Liver (tissue), 9 donors: ENCODE results near the gene IPPK. TPM values are rescaled to one million over a fixed set of nuclear protein-coding genes. Genes with fewer than 3 reads are reported as not detected.

Experiments
- DNase-seq: peaks from one replicate; pipeline ENCODE4 v3.0.0-alpha.2; 2017; ENCODE audit warnings: low spot score
- H3K27ac ChIP-seq, 2 donors: one replicate each; pipeline ENCODE4 v1.7.0; 2013; ENCODE audit warnings: inconsistent platforms in 2 of 2, low read length in 2 of 2, control low read depth in 1 of 2, low read depth in 1 of 2, mild to moderate bottlenecking in 1 of 2
- H3K27me3 ChIP-seq, 4 donors: one replicate each; pipeline versions ENCODE4 v1.6.1 to v1.7.0; 2013; ENCODE audit warnings: low read length in 3 of 4, inconsistent platforms in 1 of 4, mild to moderate bottlenecking in 1 of 4, moderate library complexity in 1 of 4; ENCODE audit not compliant: control insufficient read depth in 4 of 4, insufficient read depth in 4 of 4
- H3K36me3 ChIP-seq, 4 donors: one replicate each; pipeline versions ENCODE4 v1.6.1 to v1.7.0; 2013; ENCODE audit warnings: low read length in 3 of 4, mild to moderate bottlenecking in 3 of 4, low read depth in 1 of 4, moderate library complexity in 1 of 4; ENCODE audit not compliant: control insufficient read depth in 4 of 4, insufficient read depth in 3 of 4
- H3K4me1 ChIP-seq, 4 donors: one replicate each; pipeline versions ENCODE4 v1.6.1 to v1.7.0; 2013; ENCODE audit warnings: low read length in 3 of 4, mild to moderate bottlenecking in 3 of 4, moderate library complexity in 1 of 4; ENCODE audit not compliant: control insufficient read depth in 4 of 4, insufficient read depth in 4 of 4
- H3K4me3 ChIP-seq, 3 donors: one replicate each; pipeline versions ENCODE4 v1.6.1 to v1.7.0; 2013; ENCODE audit warnings: low read length in 3 of 3, control low read depth in 1 of 3, low read depth in 1 of 3, mild to moderate bottlenecking in 1 of 3
- H3K9ac ChIP-seq, 2 donors: one replicate each; pipeline ENCODE4 v1.7.0; 2013; ENCODE audit warnings: low read length in 2 of 2, mild to moderate bottlenecking in 2 of 2, moderate library complexity in 2 of 2, control low read depth in 1 of 2, low read depth in 1 of 2
- H3K9me3 ChIP-seq, 4 donors: one replicate each; pipeline versions ENCODE4 v1.6.1 to v1.7.0; 2013; ENCODE audit warnings: low read length in 3 of 4; ENCODE audit not compliant: control insufficient read depth in 4 of 4
- EGR1 ChIP-seq, 2 donors: IDR thresholded peaks; 2 replicates each; pipeline ENCODE4 v1.6.1; 2016 to 2018; ENCODE audit warnings: antibody characterized with exemption in 2 of 2, low read depth in 2 of 2
- FOXA1 ChIP-seq: IDR thresholded peaks from 2 replicates; pipeline ENCODE4 v1.6.1; 2016; ENCODE audit warnings: antibody characterized with exemption
- FOXA2 ChIP-seq: IDR thresholded peaks from 2 replicates; pipeline ENCODE4 v1.6.1; 2016; ENCODE audit warnings: antibody characterized with exemption
- GABPA ChIP-seq, 2 donors: IDR thresholded peaks in 1 of 2; conservative IDR thresholded peaks in 1 of 2; 2 replicates each; pipeline ENCODE4 v1.6.1; 2016; ENCODE audit warnings: antibody characterized with exemption in 2 of 2, mild to moderate bottlenecking in 1 of 2, moderate library complexity in 1 of 2
- HNF4A ChIP-seq, 2 donors: conservative IDR thresholded peaks; 2 replicates each; pipeline ENCODE4 v1.6.1; 2016; ENCODE audit warnings: antibody characterized with exemption in 2 of 2, mild to moderate bottlenecking in 2 of 2
- HNF4G ChIP-seq: IDR thresholded peaks from 2 replicates; pipeline ENCODE4 v1.6.1; 2016; ENCODE audit warnings: antibody characterized with exemption
- JUND ChIP-seq, 2 donors: IDR thresholded peaks; 2 replicates each; pipeline ENCODE4 v1.6.1; 2016; ENCODE audit warnings: antibody characterized with exemption in 2 of 2
- NR2F2 ChIP-seq: IDR thresholded peaks from 2 replicates; pipeline ENCODE4 v1.6.1; 2016; ENCODE audit warnings: antibody characterized with exemption
- RAD21 ChIP-seq, 2 donors: IDR thresholded peaks; 2 replicates each; pipeline ENCODE4 v1.6.1; 2016; ENCODE audit warnings: antibody characterized with exemption in 2 of 2, mild to moderate bottlenecking in 2 of 2
- TAF1 ChIP-seq: conservative IDR thresholded peaks from 2 replicates; pipeline ENCODE4 v1.6.1; 2016; ENCODE audit warnings: antibody characterized with exemption, mild to moderate bottlenecking
- YY1 ChIP-seq: IDR thresholded peaks from 2 replicates; pipeline ENCODE4 v1.6.1; 2016; ENCODE audit warnings: antibody characterized with exemption, mild to moderate bottlenecking
- WGBS: extraction: QIAGEN DNeasy Blood & Tissue Kit; methylation state at CpG from one replicate; pipeline ENCODE4 v1.1.7; 2013; 5-methylcytosine and 5-hydroxymethylcytosine counted together
- polyA plus RNA-seq, 2 donors: library from polyadenylated mRNA; stranded (reverse) in 1 of 2; unstranded in 1 of 2; fragments of 200-250 nt in 1 of 2; fragments of >200 nt in 1 of 2; fragmentation: Nextera tagmentation in 1 of 2; extraction: Ambion mirVana in 1 of 2; gene quantifications; one replicate each; pipeline versions ENCODE4 v1.2.1 to v1.2.3, GENCODE V29; 2013 to 2015
- total RNA-seq, 2 donors: library from RNA; depleted of rRNA; stranded (reverse); fragments of >200 nt; gene quantifications; one replicate each; pipeline ENCODE4 v1.2.3, GENCODE V29; 2014
- TF ChIP-seq, protein P1 (sequence below): IDR thresholded peaks from 2 replicates; pipeline ENCODE4 v1.6.1; 2016; ENCODE audit warnings: antibody characterized with exemption, mild to moderate bottlenecking
- TF ChIP-seq, protein P2 (sequence below): fragments of 150-350 bp; IDR thresholded peaks from 2 replicates; pipeline ENCODE4 v1.5.1; 2017; ENCODE audit warnings: improper control_type of control experiment, low read depth, low read length; ENCODE audit not compliant: missing input control
- TF ChIP-seq, protein P3 (sequence below): IDR thresholded peaks from 2 replicates; pipeline ENCODE4 v1.6.1; 2016; ENCODE audit warnings: antibody characterized with exemption
- TF ChIP-seq, protein P4 (sequence below): IDR thresholded peaks from 2 replicates; pipeline ENCODE4 v1.6.1; 2016; ENCODE audit warnings: antibody characterized with exemption
- TF ChIP-seq, protein P5 (sequence below): IDR thresholded peaks from 2 replicates; pipeline ENCODE4 v1.6.1; 2016; ENCODE audit warnings: antibody characterized with exemption
- donor health status: healthy.
- donor health status: healthy.
- donor health status: healthy.
- donor health status: healthy.
- donor health status: healthy.

Gene IPPK
- total and polyA plus RNA-seq, 4 donors, result 2.1 to 5.9 (median 3.6) TPM

DNA sequence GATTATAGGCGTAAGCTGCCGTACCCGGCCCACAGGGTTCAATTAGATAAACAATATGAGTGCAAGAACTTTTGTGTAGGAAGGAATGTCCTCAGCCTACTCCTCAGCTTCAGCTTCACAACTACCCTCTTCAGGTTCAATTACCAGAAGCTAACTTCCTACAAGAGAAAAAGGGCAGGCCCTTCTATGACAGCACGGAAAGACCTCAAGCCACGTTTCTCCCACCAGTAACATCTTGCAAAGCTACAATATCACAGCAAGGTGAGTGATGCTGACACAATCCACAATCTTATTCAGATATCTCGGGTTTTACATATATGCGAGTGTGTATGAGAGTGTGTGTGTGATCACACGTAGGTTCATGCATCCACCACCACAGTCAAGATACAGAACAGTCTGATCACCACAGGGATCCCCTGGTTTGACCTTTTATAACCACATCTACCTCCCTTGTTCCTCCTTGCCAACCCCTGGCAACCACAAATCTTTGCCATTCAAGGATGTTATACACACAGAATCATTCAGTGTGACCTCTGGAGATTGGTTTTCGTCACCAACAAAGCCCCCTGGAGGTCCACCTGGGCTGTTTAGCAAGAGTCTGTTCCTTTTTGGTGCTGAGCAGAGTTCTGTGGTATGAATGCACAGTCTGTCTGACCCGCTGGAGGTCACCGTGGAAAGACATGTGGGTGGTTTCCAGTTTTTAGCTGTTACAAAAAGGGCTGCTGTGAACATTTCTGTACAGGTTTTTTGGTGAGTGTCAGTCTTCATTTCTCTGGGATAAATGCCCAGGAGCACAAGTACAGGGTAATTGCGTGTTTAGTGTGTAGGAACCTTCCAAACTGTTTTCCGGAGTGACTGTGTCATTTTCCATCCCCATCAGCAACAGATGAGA is 38.2 kb downstream of the IPPK start:
- TF ChIP-seq FOXA2 (no peak), EGR1 (IDR thresholded peaks at IDR 0.05; ENCODE audit: low read depth in 2 of 2) (no peak), JUND (IDR thresholded peaks at IDR 0.05) (no peak), NR2F2 (no peak), YY1 (no peak), HNF4A (conservative IDR thresholded peaks at IDR 0.05) (no peak), HNF4G (no peak), TAF1 (no peak)
- TF ChIP-seq, protein P1, sequence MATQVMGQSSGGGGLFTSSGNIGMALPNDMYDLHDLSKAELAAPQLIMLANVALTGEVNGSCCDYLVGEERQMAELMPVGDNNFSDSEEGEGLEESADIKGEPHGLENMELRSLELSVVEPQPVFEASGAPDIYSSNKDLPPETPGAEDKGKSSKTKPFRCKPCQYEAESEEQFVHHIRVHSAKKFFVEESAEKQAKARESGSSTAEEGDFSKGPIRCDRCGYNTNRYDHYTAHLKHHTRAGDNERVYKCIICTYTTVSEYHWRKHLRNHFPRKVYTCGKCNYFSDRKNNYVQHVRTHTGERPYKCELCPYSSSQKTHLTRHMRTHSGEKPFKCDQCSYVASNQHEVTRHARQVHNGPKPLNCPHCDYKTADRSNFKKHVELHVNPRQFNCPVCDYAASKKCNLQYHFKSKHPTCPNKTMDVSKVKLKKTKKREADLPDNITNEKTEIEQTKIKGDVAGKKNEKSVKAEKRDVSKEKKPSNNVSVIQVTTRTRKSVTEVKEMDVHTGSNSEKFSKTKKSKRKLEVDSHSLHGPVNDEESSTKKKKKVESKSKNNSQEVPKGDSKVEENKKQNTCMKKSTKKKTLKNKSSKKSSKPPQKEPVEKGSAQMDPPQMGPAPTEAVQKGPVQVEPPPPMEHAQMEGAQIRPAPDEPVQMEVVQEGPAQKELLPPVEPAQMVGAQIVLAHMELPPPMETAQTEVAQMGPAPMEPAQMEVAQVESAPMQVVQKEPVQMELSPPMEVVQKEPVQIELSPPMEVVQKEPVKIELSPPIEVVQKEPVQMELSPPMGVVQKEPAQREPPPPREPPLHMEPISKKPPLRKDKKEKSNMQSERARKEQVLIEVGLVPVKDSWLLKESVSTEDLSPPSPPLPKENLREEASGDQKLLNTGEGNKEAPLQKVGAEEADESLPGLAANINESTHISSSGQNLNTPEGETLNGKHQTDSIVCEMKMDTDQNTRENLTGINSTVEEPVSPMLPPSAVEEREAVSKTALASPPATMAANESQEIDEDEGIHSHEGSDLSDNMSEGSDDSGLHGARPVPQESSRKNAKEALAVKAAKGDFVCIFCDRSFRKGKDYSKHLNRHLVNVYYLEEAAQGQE, result no peak
- TF ChIP-seq, protein P2, sequence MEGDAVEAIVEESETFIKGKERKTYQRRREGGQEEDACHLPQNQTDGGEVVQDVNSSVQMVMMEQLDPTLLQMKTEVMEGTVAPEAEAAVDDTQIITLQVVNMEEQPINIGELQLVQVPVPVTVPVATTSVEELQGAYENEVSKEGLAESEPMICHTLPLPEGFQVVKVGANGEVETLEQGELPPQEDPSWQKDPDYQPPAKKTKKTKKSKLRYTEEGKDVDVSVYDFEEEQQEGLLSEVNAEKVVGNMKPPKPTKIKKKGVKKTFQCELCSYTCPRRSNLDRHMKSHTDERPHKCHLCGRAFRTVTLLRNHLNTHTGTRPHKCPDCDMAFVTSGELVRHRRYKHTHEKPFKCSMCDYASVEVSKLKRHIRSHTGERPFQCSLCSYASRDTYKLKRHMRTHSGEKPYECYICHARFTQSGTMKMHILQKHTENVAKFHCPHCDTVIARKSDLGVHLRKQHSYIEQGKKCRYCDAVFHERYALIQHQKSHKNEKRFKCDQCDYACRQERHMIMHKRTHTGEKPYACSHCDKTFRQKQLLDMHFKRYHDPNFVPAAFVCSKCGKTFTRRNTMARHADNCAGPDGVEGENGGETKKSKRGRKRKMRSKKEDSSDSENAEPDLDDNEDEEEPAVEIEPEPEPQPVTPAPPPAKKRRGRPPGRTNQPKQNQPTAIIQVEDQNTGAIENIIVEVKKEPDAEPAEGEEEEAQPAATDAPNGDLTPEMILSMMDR, result no peak
- TF ChIP-seq, protein P3, sequence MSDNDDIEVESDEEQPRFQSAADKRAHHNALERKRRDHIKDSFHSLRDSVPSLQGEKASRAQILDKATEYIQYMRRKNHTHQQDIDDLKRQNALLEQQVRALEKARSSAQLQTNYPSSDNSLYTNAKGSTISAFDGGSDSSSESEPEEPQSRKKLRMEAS, result no peak
- TF ChIP-seq, protein P4, sequence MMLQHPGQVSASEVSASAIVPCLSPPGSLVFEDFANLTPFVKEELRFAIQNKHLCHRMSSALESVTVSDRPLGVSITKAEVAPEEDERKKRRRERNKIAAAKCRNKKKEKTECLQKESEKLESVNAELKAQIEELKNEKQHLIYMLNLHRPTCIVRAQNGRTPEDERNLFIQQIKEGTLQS, result no peak
- TF ChIP-seq, protein P5, sequence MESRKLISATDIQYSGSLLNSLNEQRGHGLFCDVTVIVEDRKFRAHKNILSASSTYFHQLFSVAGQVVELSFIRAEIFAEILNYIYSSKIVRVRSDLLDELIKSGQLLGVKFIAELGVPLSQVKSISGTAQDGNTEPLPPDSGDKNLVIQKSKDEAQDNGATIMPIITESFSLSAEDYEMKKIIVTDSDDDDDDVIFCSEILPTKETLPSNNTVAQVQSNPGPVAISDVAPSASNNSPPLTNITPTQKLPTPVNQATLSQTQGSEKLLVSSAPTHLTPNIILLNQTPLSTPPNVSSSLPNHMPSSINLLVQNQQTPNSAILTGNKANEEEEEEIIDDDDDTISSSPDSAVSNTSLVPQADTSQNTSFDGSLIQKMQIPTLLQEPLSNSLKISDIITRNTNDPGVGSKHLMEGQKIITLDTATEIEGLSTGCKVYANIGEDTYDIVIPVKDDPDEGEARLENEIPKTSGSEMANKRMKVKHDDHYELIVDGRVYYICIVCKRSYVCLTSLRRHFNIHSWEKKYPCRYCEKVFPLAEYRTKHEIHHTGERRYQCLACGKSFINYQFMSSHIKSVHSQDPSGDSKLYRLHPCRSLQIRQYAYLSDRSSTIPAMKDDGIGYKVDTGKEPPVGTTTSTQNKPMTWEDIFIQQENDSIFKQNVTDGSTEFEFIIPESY, result no peak
- Histone ChIP-seq H3K9ac (no peak overlapping the region), H3K36me3 (peaks cover 3 to 28% (median 19%) of the 10 kb centered on the region in 4 donors), H3K27me3 (no peaks in the 10 kb centered on the region), H3K9me3 (no peaks in the 10 kb centered on the region), H3K27ac (no peak overlapping the region), H3K4me3 (no peak overlapping the region), H3K4me1 (peaks cover 0 to 6% (median 2%) of the 10 kb centered on the region in 4 donors)
- 93% methylated on average over 13 of the region's 13 CpGs for WGBS
- DNase-seq, result no peak

- no peaks in the 10 kb centered on the region for H3K9me3 ChIP-seq
- no peak overlapping the region for H3K27ac ChIP-seq
- no peak for DNase-seq
- H3K9ac ChIP-seq, result no peak overlapping the region
- peaks cover 0 to 14% (median 10%) of the 10 kb centered on the region in 4 donors for H3K36me3 ChIP-seq
- no peaks in the 10 kb centered on the region for H3K27me3 ChIP-seq
- WGBS, result 85% methylated on average over 5 of the region's 5 CpGs
- peaks cover 1 to 18% (median 4%) of the 10 kb centered on the region in 4 donors for H3K4me1 ChIP-seq
- H3K4me3 ChIP-seq, result no peak overlapping the region
- TF ChIP-seq FOXA1 (no peak), TAF1 (no peak), EGR1 (IDR thresholded peaks at IDR 0.05; ENCODE audit: low read depth in 2 of 2) (no peak), NR2F2 (no peak), GABPA (IDR thresholded peaks at IDR 0.05 in 1 of 2, conservative IDR thresholded peaks at IDR 0.05 in 1 of 2) (no peak), FOXA2 (no peak), RAD21 (IDR thresholded peaks at IDR 0.05) (no peak), HNF4G (no peak), HNF4A (conservative IDR thresholded peaks at IDR 0.05) (no peak), JUND (IDR thresholded peaks at IDR 0.05) (no peak)
- TF ChIP-seq, protein P4, result no peak
- TF ChIP-seq, protein P3, result no peak
- TF ChIP-seq, protein P5, result no peak
Observed at GRCh38 chr9:92627651-92628050, 42.3 kb downstream of the IPPK start.
